Measurements from ENCODE around the gene UBASH3B.

- TF ChIP-seq CTCF (IDR thresholded peaks at IDR 0.05; ENCODE audit: insufficient read depth, low read length) (no peak), GABPA (IDR thresholded peaks at IDR 0.05; ENCODE audit: low read depth) (no peak), POLR2AphosphoS5 (IDR thresholded peaks at IDR 0.05; ENCODE audit: low read depth) (no peak)
Measured at GRCh38 chr11:122811721-122812120, 156.2 kb downstream of the UBASH3B start.

Data from HL-60 (cell line).